Liver (tissue), 3 donors: Measurements from ENCODE around the gene DIO1.

ENCODE experiments used
- ATF3 ChIP-seq: IDR thresholded peaks from 2 replicates; pipeline ENCODE4 v1.6.1; 2016; ENCODE audit warnings: antibody characterized with exemption
- CTCF ChIP-seq: fragments of 150-350 bp; IDR thresholded peaks from 2 replicates; pipeline ENCODE4 v1.5.1; 2017; ENCODE audit warnings: improper control_type of control experiment, low read depth, low read length; ENCODE audit not compliant: missing input control
- EGR1 ChIP-seq, 2 donors: IDR thresholded peaks; 2 replicates each; pipeline ENCODE4 v1.6.1; 2016 to 2018; ENCODE audit warnings: antibody characterized with exemption in 2 of 2, low read depth in 2 of 2
- FOXA2 ChIP-seq: IDR thresholded peaks from 2 replicates; pipeline ENCODE4 v1.6.1; 2016; ENCODE audit warnings: antibody characterized with exemption
- HNF4A ChIP-seq, 2 donors: conservative IDR thresholded peaks; 2 replicates each; pipeline ENCODE4 v1.6.1; 2016; ENCODE audit warnings: antibody characterized with exemption in 2 of 2, mild to moderate bottlenecking in 2 of 2
- JUND ChIP-seq, 2 donors: IDR thresholded peaks; 2 replicates each; pipeline ENCODE4 v1.6.1; 2016; ENCODE audit warnings: antibody characterized with exemption in 2 of 2
- MAX ChIP-seq: IDR thresholded peaks from 2 replicates; pipeline ENCODE4 v1.6.1; 2016; ENCODE audit warnings: antibody characterized with exemption
- RAD21 ChIP-seq, 2 donors: IDR thresholded peaks; 2 replicates each; pipeline ENCODE4 v1.6.1; 2016; ENCODE audit warnings: antibody characterized with exemption in 2 of 2, mild to moderate bottlenecking in 2 of 2
- REST ChIP-seq: IDR thresholded peaks from 2 replicates; pipeline ENCODE4 v1.6.1; 2016; ENCODE audit warnings: antibody characterized with exemption, mild to moderate bottlenecking
- SP1 ChIP-seq: IDR thresholded peaks from 2 replicates; pipeline ENCODE4 v1.6.1; 2018; ENCODE audit warnings: antibody characterized with exemption, mild to moderate bottlenecking
- TAF1 ChIP-seq: conservative IDR thresholded peaks from 2 replicates; pipeline ENCODE4 v1.6.1; 2016; ENCODE audit warnings: antibody characterized with exemption, mild to moderate bottlenecking
- donor health status: healthy.
- donor health status: healthy.

- TF ChIP-seq CTCF (no peak), MAX (no peak), JUND (IDR thresholded peaks at IDR 0.05) (no peak), EGR1 (IDR thresholded peaks at IDR 0.05; ENCODE audit: low read depth in 2 of 2) (no peak), ATF3 (no peak), RAD21 (IDR thresholded peaks at IDR 0.05) (no peak), SP1 (no peak), REST (no peak), HNF4A (conservative IDR thresholded peaks at IDR 0.05) (no peak), TAF1 (no peak), FOXA2 (no peak)
Measured at GRCh38 chr1:53871221-53871620, 22.8 kb upstream of the DIO1 start.
